Keratinocyte (primary cell): ENCODE measurements around the gene RBM10. TPM values are rescaled to one million over a fixed set of nuclear protein-coding genes. Genes with fewer than 3 reads are reported as not detected.

Source experiments
- DNase-seq: peaks from one replicate; pipeline ENCODE4 v3.0.0-alpha.2; 2011; ENCODE audit warnings: low read depth, missing footprints, low spot score
- FAIRE-seq: peaks from 2 replicates; lab custom pipeline; 2011; peaks lifted over from hg19 to GRCh38; lab: Jason Lieb, UNC
- H2AFZ ChIP-seq: 2 replicates; pipeline ENCODE4 v1.6.0; 2012; ENCODE audit warnings: low read length, control low read depth, inconsistent platforms; ENCODE audit not compliant: control insufficient read depth
- H3K27ac ChIP-seq: 2 replicates; pipeline ENCODE4 v1.5.1; 2011; ENCODE audit warnings: low read length; ENCODE audit not compliant: control insufficient read depth, insufficient read depth
- H3K27me3 ChIP-seq: 3 replicates; pipeline ENCODE4 v1.6.0; 2011; ENCODE audit warnings: low read length; ENCODE audit not compliant: control insufficient read depth, insufficient read depth; ENCODE audit errors: extremely low read depth
- H3K36me3 ChIP-seq, 2 experiments: 2 replicates in 1 of 2; 3 replicates in 1 of 2; pipeline ENCODE4 v1.5.1; 2011; ENCODE audit warnings: low read length in 2 of 2, mild to moderate bottlenecking in 1 of 2; ENCODE audit not compliant: control insufficient read depth in 2 of 2, insufficient read depth in 2 of 2; ENCODE audit errors: extremely low read depth in 1 of 2
- H3K4me1 ChIP-seq: 3 replicates; pipeline ENCODE4 v1.5.1; 2011; ENCODE audit warnings: low read length; ENCODE audit not compliant: control insufficient read depth, insufficient read depth; ENCODE audit errors: extremely low read depth
- H3K4me2 ChIP-seq: 3 replicates; pipeline ENCODE4 v1.6.0; 2011; ENCODE audit warnings: low read depth, low read length; ENCODE audit not compliant: control insufficient read depth, insufficient read depth; ENCODE audit errors: extremely low read depth
- H3K4me3 ChIP-seq, 3 experiments: fragments of 200-600 bp in 1 of 3; sonication (generic) in 1 of 3; 2 replicates in 2 of 3; 3 replicates in 1 of 3; pipeline ENCODE4 v1.5.1; 2011 to 2016; ENCODE audit warnings: low read length in 3 of 3, mild to moderate bottlenecking in 3 of 3, control low read depth in 2 of 3, inconsistent platforms in 1 of 3, low read depth in 1 of 3, mixed read lengths in 1 of 3, mixed run types in 1 of 3, moderate library complexity in 1 of 3; ENCODE audit not compliant: control insufficient read depth in 2 of 3, insufficient read depth in 2 of 3; ENCODE audit errors: extremely low read depth in 1 of 3
- H3K79me2 ChIP-seq: 2 replicates; pipeline ENCODE4 v1.6.0; 2012; ENCODE audit warnings: low read length; ENCODE audit not compliant: control insufficient read depth, insufficient read depth
- H3K9ac ChIP-seq: 3 replicates; pipeline ENCODE4 v1.6.0; 2011; ENCODE audit warnings: low read length; ENCODE audit not compliant: control insufficient read depth, insufficient read depth; ENCODE audit errors: extremely low read depth
- H3K9me1 ChIP-seq: 3 replicates; pipeline ENCODE4 v1.6.0; 2011; ENCODE audit warnings: low read length; ENCODE audit not compliant: control insufficient read depth, insufficient read depth; ENCODE audit errors: extremely low read depth
- H3K9me3 ChIP-seq: 2 replicates; pipeline ENCODE4 v1.5.1; 2012; ENCODE audit warnings: low read depth, low read length; ENCODE audit not compliant: control insufficient read depth
- H4K20me1 ChIP-seq: 3 replicates; pipeline ENCODE4 v1.6.0; 2011; ENCODE audit warnings: low read length; ENCODE audit not compliant: control insufficient read depth, insufficient read depth; ENCODE audit errors: extremely low read depth
- EZH2 ChIP-seq: IDR thresholded peaks from one replicate; pipeline ENCODE4 v1.6.1; 2012; ENCODE audit warnings: inconsistent platforms, mild to moderate bottlenecking, low read length, moderate library complexity
- dilution Hi-C: fragments of 300-500 bp; cut with MboI; formaldehyde crosslinking; loops from one replicate; pipeline ENCODE4 v1.7.0; 2020; ENCODE audit warnings: low sequenced_read_pairs; ENCODE audit not compliant: extremely low pct_ligation_motif_present
- polyA plus RNA-seq, 5 experiments: library from polyadenylated mRNA; depleted of rRNA in 3 of 5; stranded (reverse) in 3 of 5; stranded (forward) in 1 of 5; unstranded in 1 of 5; fragments of >200 nt; gene quantifications; 1 replicate in 1 of 5; 2 replicates in 3 of 5; 3 replicates in 1 of 5; pipeline versions ENCODE4 v1.2.1 to v1.2.3, GENCODE V29; 2011 to 2012; ENCODE audit warnings: missing spikeins in 2 of 5, low read depth in 1 of 5, low replicate concordance in 1 of 5
- TF ChIP-seq, protein P1 (sequence below), 3 experiments: IDR thresholded peaks in 1 of 3; conservative IDR thresholded peaks in 1 of 3; optimal IDR thresholded peaks in 1 of 3; 2 replicates in 2 of 3; 3 replicates in 1 of 3; pipeline versions ENCODE3 to v1.5.1; 2011; ENCODE audit warnings: low read length in 3 of 3, mild to moderate bottlenecking in 3 of 3, moderate library complexity in 2 of 3, control low read depth in 1 of 3, inconsistent platforms in 1 of 3; ENCODE audit not compliant: insufficient read depth in 2 of 3; ENCODE audit errors: extremely low read depth in 1 of 3

The RBM10 gene
- polyA plus RNA-seq, 1 donor (not counting 4 experiments of a cell fraction or from before 2014, with no cell fraction given), result 10.8 TPM

DNA sequence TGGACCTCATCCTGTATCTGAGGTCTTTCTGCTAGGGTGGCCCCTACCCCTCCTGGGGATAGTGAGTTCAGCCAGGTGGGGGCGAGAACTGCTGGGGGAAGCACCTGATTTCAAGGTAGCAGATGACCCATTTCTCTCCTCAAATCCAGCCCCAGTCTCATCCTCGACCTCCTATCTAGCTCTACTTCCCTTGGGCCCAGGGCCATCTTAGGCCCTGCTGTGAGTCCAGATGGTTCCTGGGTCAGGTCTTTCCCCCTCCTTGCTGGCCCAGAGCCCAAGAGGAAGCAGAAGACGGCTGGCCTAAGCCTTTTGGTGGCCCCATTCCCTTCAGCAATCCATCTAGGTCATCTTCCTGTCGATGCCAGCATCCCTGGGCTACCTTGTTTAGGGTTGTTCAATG lies 76.7 kb downstream of the RBM10 start:
- H3K4me3 ChIP-seq, result no peak overlapping the region
- no peaks in the 10 kb centered on the region for H3K27me3 ChIP-seq
- H3K9ac ChIP-seq, result no peak overlapping the region
- peaks cover 43% of the 10 kb centered on the region for H3K79me2 ChIP-seq
- no peaks in the 10 kb centered on the region for H3K9me1 ChIP-seq
- H3K36me3 ChIP-seq, result peaks cover 23 to 42% of the 10 kb centered on the region in 2 experiments
- no peak overlapping the region for H3K27ac ChIP-seq
- no peak overlapping the region for H2AFZ ChIP-seq
- no peaks in the 10 kb centered on the region for H3K9me3 ChIP-seq
- no peak overlapping the region for H3K4me2 ChIP-seq
- dilution Hi-C loops, result no loop called here
- DNase-seq, result no peak
- peaks cover 21% of the 10 kb centered on the region for H4K20me1 ChIP-seq
- no peak for TF ChIP-seq EZH2
- TF ChIP-seq, protein P1, sequence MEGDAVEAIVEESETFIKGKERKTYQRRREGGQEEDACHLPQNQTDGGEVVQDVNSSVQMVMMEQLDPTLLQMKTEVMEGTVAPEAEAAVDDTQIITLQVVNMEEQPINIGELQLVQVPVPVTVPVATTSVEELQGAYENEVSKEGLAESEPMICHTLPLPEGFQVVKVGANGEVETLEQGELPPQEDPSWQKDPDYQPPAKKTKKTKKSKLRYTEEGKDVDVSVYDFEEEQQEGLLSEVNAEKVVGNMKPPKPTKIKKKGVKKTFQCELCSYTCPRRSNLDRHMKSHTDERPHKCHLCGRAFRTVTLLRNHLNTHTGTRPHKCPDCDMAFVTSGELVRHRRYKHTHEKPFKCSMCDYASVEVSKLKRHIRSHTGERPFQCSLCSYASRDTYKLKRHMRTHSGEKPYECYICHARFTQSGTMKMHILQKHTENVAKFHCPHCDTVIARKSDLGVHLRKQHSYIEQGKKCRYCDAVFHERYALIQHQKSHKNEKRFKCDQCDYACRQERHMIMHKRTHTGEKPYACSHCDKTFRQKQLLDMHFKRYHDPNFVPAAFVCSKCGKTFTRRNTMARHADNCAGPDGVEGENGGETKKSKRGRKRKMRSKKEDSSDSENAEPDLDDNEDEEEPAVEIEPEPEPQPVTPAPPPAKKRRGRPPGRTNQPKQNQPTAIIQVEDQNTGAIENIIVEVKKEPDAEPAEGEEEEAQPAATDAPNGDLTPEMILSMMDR (optimal IDR thresholded peaks at IDR 0.05 in 1 of 3, IDR thresholded peaks at IDR 0.05 in 1 of 3, conservative IDR thresholded peaks at IDR 0.05 in 1 of 3; ENCODE audit: extremely low read depth in 1 of 3, insufficient read depth in 2 of 3, low read length in 3 of 3), result no peak
- FAIRE-seq, result no peak
- H3K4me1 ChIP-seq, result peaks cover 20% of the 10 kb centered on the region

DNA sequence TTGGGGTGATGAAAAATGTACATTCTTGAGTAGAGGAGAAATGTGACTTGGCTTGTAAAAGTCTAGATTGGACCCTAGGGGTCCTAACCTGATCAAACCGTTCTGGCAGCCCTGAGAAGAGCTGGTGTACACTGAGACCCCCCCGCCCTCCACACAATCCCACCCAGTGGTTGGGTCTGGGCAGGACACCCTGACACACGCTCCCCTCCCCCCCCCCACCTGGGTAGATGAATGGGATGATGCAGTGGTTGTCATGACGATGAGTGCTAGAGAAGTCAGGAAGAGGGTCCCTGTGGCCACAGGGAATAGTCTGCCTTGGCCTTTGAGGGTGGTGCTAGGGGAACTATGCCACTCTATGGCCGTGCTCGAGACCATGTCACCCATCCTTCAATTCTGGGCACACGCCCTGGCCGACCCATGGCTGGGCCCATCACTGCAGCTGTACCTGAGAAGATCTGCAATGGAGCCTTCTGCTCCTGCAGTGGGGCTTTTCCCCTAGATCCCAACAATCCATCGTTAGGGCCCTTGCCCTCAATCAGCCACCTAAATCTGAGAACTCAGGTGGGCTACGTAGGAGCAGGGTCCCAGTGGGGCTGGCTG lies 77.8 kb downstream of the RBM10 start:
- H4K20me1 ChIP-seq, result peaks cover 19% of the 10 kb centered on the region
- dilution Hi-C loops, result no loop called here

More for the DNA sequence above, 77.8 kb downstream of the RBM10 start:
- no peak for TF ChIP-seq EZH2
- TF ChIP-seq, protein P1 (optimal IDR thresholded peaks at IDR 0.05 in 1 of 3, IDR thresholded peaks at IDR 0.05 in 1 of 3, conservative IDR thresholded peaks at IDR 0.05 in 1 of 3; ENCODE audit: extremely low read depth in 1 of 3, insufficient read depth in 2 of 3, low read length in 3 of 3), result no peak
- H3K4me1 ChIP-seq, result peaks cover 12% of the 10 kb centered on the region
- H3K9ac ChIP-seq, result no peak overlapping the region
- no peaks in the 10 kb centered on the region for H3K27me3 ChIP-seq
- H3K9me1 ChIP-seq, result no peaks in the 10 kb centered on the region
- no peak overlapping the region for H3K4me2 ChIP-seq
- H3K79me2 ChIP-seq, result peaks cover 43% of the 10 kb centered on the region
- H3K4me3 ChIP-seq, result no peak overlapping the region
- peaks cover 25 to 46% of the 10 kb centered on the region in 2 experiments for H3K36me3 ChIP-seq
- FAIRE-seq, result no peak
- no peak overlapping the region for H2AFZ ChIP-seq
- no peak overlapping the region for H3K27ac ChIP-seq
- H3K9me3 ChIP-seq, result no peaks in the 10 kb centered on the region
- no peak for DNase-seq
